ENCODE data around the gene SUPT20H. TPM values are rescaled to one million over a fixed set of nuclear protein-coding genes. Genes with fewer than 3 reads are reported as not detected.

Gene SUPT20H
- polyA plus RNA-seq, 1 donor (not counting 4 experiments of a cell fraction or from before 2014, with no cell fraction given): 65.4 TPM

GRCh38 chr13:37106642-37107041, 47.2 kb upstream of the SUPT20H start:
- Histone ChIP-seq H3K9ac (ENCODE audit: control insufficient read depth, extremely low read depth, insufficient read depth, low read length) (no peak overlapping the region), H3K4me3 (ENCODE audit: control insufficient read depth in 2 of 3, extremely low read depth in 1 of 3, insufficient read depth in 2 of 3, low read depth in 1 of 3, low read length in 3 of 3) (no peak overlapping the region), H2AFZ (ENCODE audit: control insufficient read depth, low read length) (no peak overlapping the region), H3K36me3 (ENCODE audit: control insufficient read depth in 2 of 2, extremely low read depth in 1 of 2, insufficient read depth in 2 of 2, low read length in 2 of 2) (no peaks in the 10 kb centered on the region), H3K79me2 (ENCODE audit: control insufficient read depth, insufficient read depth, low read length) (no peaks in the 10 kb centered on the region), H3K4me1 (ENCODE audit: control insufficient read depth, extremely low read depth, insufficient read depth, low read length) (no peaks in the 10 kb centered on the region), H3K9me1 (ENCODE audit: control insufficient read depth, extremely low read depth, insufficient read depth, low read length) (no peaks in the 10 kb centered on the region), H3K4me2 (ENCODE audit: control insufficient read depth, extremely low read depth, insufficient read depth, low read depth, low read length) (no peak overlapping the region), H4K20me1 (ENCODE audit: control insufficient read depth, extremely low read depth, insufficient read depth, low read length) (no peaks in the 10 kb centered on the region), H3K27ac (ENCODE audit: control insufficient read depth, insufficient read depth, low read length) (no peak overlapping the region), H3K27me3 (ENCODE audit: control insufficient read depth, extremely low read depth, insufficient read depth, low read length) (no peaks in the 10 kb centered on the region), H3K9me3 (ENCODE audit: control insufficient read depth, low read depth, low read length) (no peaks in the 10 kb centered on the region)
- DNase-seq (ENCODE audit: low read depth, low spot score) (no peak), FAIRE-seq (peak; percentile 48)
- dilution Hi-C loops (cut with MboI; ENCODE audit: extremely low pct_ligation_motif_present, low sequenced_read_pairs): no loop called here
- TF ChIP-seq CTCF (optimal IDR thresholded peaks at IDR 0.05 in 1 of 3, IDR thresholded peaks at IDR 0.05 in 1 of 3, conservative IDR thresholded peaks at IDR 0.05 in 1 of 3; ENCODE audit: extremely low read depth in 1 of 3, insufficient read depth in 2 of 3, low read length in 3 of 3) (no peak), EZH2 (IDR thresholded peaks at IDR 0.05; ENCODE audit: low read length) (no peak)

GRCh38 chr13:37105251-37105714, 45.8 kb upstream of the SUPT20H start, which contains the start of gene CSNK1A1L:
Gene CSNK1A1L, minus strand, starts transcription at chr13:37105664. Its CDS starts 408 bp downstream, at chr13:37105256.
- Histone ChIP-seq H3K27ac (ENCODE audit: control insufficient read depth, insufficient read depth, low read length) (no peak within 1 kb of the TSS), H3K79me2 (ENCODE audit: control insufficient read depth, insufficient read depth, low read length) (no peaks in the 10 kb centered on the region), H3K4me2 (ENCODE audit: control insufficient read depth, extremely low read depth, insufficient read depth, low read depth, low read length) (no peak within 1 kb of the TSS), H3K36me3 (ENCODE audit: control insufficient read depth in 2 of 2, extremely low read depth in 1 of 2, insufficient read depth in 2 of 2, low read length in 2 of 2) (no peaks in the 10 kb centered on the region), H3K4me1 (ENCODE audit: control insufficient read depth, extremely low read depth, insufficient read depth, low read length) (no peaks in the 10 kb centered on the region), H2AFZ (ENCODE audit: control insufficient read depth, low read length) (no peak within 1 kb of the TSS), H4K20me1 (ENCODE audit: control insufficient read depth, extremely low read depth, insufficient read depth, low read length) (no peaks in the 10 kb centered on the region), H3K9me3 (ENCODE audit: control insufficient read depth, low read depth, low read length) (no peaks in the 10 kb centered on the region), H3K27me3 (ENCODE audit: control insufficient read depth, extremely low read depth, insufficient read depth, low read length) (no peaks in the 10 kb centered on the region), H3K9ac (ENCODE audit: control insufficient read depth, extremely low read depth, insufficient read depth, low read length) (no peak within 1 kb of the TSS), H3K9me1 (ENCODE audit: control insufficient read depth, extremely low read depth, insufficient read depth, low read length) (no peaks in the 10 kb centered on the region), H3K4me3 (ENCODE audit: control insufficient read depth in 2 of 3, extremely low read depth in 1 of 3, insufficient read depth in 2 of 3, low read depth in 1 of 3, low read length in 3 of 3) (no peak within 1 kb of the TSS)
- DNase-seq (ENCODE audit: low read depth, low spot score) (no peak), FAIRE-seq (no peak)
- no peak for TF ChIP-seq CTCF (optimal IDR thresholded peaks at IDR 0.05 in 1 of 3, IDR thresholded peaks at IDR 0.05 in 1 of 3, conservative IDR thresholded peaks at IDR 0.05 in 1 of 3; ENCODE audit: extremely low read depth in 1 of 3, insufficient read depth in 2 of 3, low read length in 3 of 3)
- no peak for TF ChIP-seq EZH2 (IDR thresholded peaks at IDR 0.05; ENCODE audit: low read length)
- dilution Hi-C loops (cut with MboI; ENCODE audit: extremely low pct_ligation_motif_present, low sequenced_read_pairs): no loop called here

Data from keratinocyte (primary cell).